ENCODE data around the gene PRKCZ. TPM values are rescaled to one million over a fixed set of nuclear protein-coding genes. Genes with fewer than 3 reads are reported as not detected.

Gene PRKCZ
- total RNA-seq, 3 donors from 2014 or later (not counting 1 experiment from before 2014, with no cell fraction given): 25.1 to 37.1 (median 30.5) TPM

- TF ChIP-seq CTCF (IDR thresholded peaks at IDR 0.05): no peak
- Mint-ChIP-seq H3K27ac (peak overlapping the region in 1 of 2 donors; percentile 34), H3K27me3 (ENCODE audit: low read depth in 2 of 2) (no peaks in the 10 kb centered on the region), H3K36me3 (no peaks in the 10 kb centered on the region), H3K9me3 (no peaks in the 10 kb centered on the region), H3K4me1 (peaks cover 6 to 10% of the 10 kb centered on the region in 2 donors), H3K4me3 (peak overlapping the region; percentile 49)
- Histone ChIP-seq H3K4me3 (ENCODE audit: low read length) (no peak overlapping the region), H3K9me3 (ENCODE audit: control insufficient read depth, insufficient read depth, low read length) (no peaks in the 10 kb centered on the region), H3K36me3 (ENCODE audit: control insufficient read depth, insufficient read depth, low read length) (no peaks in the 10 kb centered on the region), H3K4me1 (ENCODE audit: control insufficient read depth, insufficient read depth, low read length) (peaks cover 38% of the 10 kb centered on the region), H3K27me3 (ENCODE audit: control insufficient read depth, insufficient read depth, low read length) (no peaks in the 10 kb centered on the region), H3K27ac (ENCODE audit: low read length) (no peak overlapping the region)
- WGBS (ENCODE audit: insufficient coverage): 89% methylated on average over 30 of the region's 30 CpGs
- intact Hi-C loops (cut with micrococcal nuclease): loop anchor here (10.0 kb wide), 2 partner anchors 352 to 452 kb away; no protein-coding TSS in a partner anchor
- ATAC-seq: no peak
- DNase-seq: no peak
Observed at GRCh38 chr1:2192031-2192995, 142.1 kb downstream of the PRKCZ start.

GRCh38 chr1:2193514-2194281, 143.5 kb downstream of the PRKCZ start:
- Histone ChIP-seq H3K4me1 (ENCODE audit: control insufficient read depth, insufficient read depth, low read length) (peaks cover 44% of the 10 kb centered on the region), H3K4me3 (ENCODE audit: low read length) (no peak overlapping the region), H3K27me3 (ENCODE audit: control insufficient read depth, insufficient read depth, low read length) (no peaks in the 10 kb centered on the region), H3K9me3 (ENCODE audit: control insufficient read depth, insufficient read depth, low read length) (no peaks in the 10 kb centered on the region), H3K36me3 (ENCODE audit: control insufficient read depth, insufficient read depth, low read length) (no peaks in the 10 kb centered on the region), H3K27ac (ENCODE audit: low read length) (peak overlapping the region; percentile 16)
- no peak for TF ChIP-seq CTCF (IDR thresholded peaks at IDR 0.05)
- Mint-ChIP-seq H3K9me3 (no peaks in the 10 kb centered on the region), H3K4me1 (peaks cover 8 to 13% of the 10 kb centered on the region in 2 donors), H3K27me3 (ENCODE audit: low read depth in 2 of 2) (no peaks in the 10 kb centered on the region), H3K36me3 (no peaks in the 10 kb centered on the region), H3K4me3 (peak overlapping the region; percentile 65), H3K27ac (peak overlapping the region; percentile 53 to 94)
- no peak for ATAC-seq
- 82% methylated on average over 44 of the region's 44 CpGs for WGBS (ENCODE audit: insufficient coverage)
- DNase-seq: no peak
- intact Hi-C loops (cut with micrococcal nuclease): loop anchor here (10.0 kb wide), 2 partner anchors 351 to 451 kb away; no protein-coding TSS in a partner anchor

- H3K27ac Mint-ChIP-seq: peak within 1 kb of the TSS; percentile 91 to 94
- no peaks in the 10 kb centered on the region for H3K36me3 Mint-ChIP-seq
- H3K4me3 Mint-ChIP-seq: peak within 1 kb of the TSS; percentile 90
- intact Hi-C loops (cut with micrococcal nuclease): loop anchor here (10.0 kb wide), 2 partner anchors 350 to 450 kb away; no protein-coding TSS in a partner anchor
- 2% methylated on average over 63 of the region's 63 CpGs for WGBS (ENCODE audit: insufficient coverage)
- Histone ChIP-seq H3K27me3 (ENCODE audit: control insufficient read depth, insufficient read depth, low read length) (no peaks in the 10 kb centered on the region), H3K9me3 (ENCODE audit: control insufficient read depth, insufficient read depth, low read length) (no peaks in the 10 kb centered on the region), H3K4me1 (ENCODE audit: control insufficient read depth, insufficient read depth, low read length) (peaks cover 44% of the 10 kb centered on the region), H3K4me3 (ENCODE audit: low read length) (peak within 1 kb of the TSS; percentile 32), H3K36me3 (ENCODE audit: control insufficient read depth, insufficient read depth, low read length) (no peaks in the 10 kb centered on the region), H3K27ac (ENCODE audit: low read length) (peak within 1 kb of the TSS; percentile 88)
- TF ChIP-seq CTCF (IDR thresholded peaks at IDR 0.05): no peak
- no peaks in the 10 kb centered on the region for H3K27me3 Mint-ChIP-seq (ENCODE audit: low read depth in 2 of 2)
- peak; percentile 57 to 76 (median 60) for ATAC-seq
- H3K9me3 Mint-ChIP-seq: no peaks in the 10 kb centered on the region
- DNase-seq: peak in 1 of 2 donors; percentile 85
- H3K4me1 Mint-ChIP-seq: peaks cover 15 to 20% of the 10 kb centered on the region in 2 donors
Observed at GRCh38 chr1:2194319-2194897, 144.2 kb downstream of the PRKCZ start, which contains the start of gene FAAP20. FAAP20 (minus strand) TSS chr1:2194772; CDS start chr1:2194749, 23 bp downstream.
